NK-92 treated with Interleukin-12 subunit alpha and Interleukin-12 subunit beta, amount 100 ng/mL, for 24 hours (cell line): Measurements from ENCODE around the gene JAKMIP1.

Source experiments
- DNase-seq: peaks from one replicate; lab custom pipeline; 2025; lab: John Stamatoyannopoulos, UW

Gene JAKMIP1

GRCh38 chr4:6201580-6202091, 1.3 kb upstream of the JAKMIP1 start:
- no peak for DNase-seq

DNA sequence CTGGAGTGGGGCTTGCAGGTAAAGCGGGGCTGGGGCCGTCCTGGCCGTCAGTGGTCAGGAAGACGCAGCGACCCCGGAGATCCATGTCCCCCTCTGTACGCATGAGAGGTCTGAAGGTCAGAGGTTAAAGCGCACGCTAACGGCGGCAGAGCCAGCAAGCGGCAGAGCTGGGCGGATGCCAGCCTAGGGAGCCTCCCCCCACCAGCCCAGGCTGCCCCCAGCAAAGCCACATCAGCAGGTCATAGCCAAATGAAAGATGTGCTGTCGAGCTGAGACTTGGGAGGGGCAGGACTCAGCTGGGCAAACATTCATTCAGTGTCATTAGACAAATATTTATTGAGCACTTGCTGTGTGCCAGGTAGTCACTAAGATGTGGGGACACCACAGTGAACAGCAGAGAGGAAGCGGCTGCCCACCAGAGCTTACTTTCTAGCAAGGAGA, 593 bp upstream of the JAKMIP1 start:
- DNase-seq, result peak; percentile 61

GRCh38 chr4:6199422-6199921, 877 bp downstream of the JAKMIP1 start:
- DNase-seq, result peak; percentile 86

- peak; percentile 87 for DNase-seq
These were observed 1.5 kb downstream of the JAKMIP1 start for GRCh38 chr4:6198768-6199421.

DNA sequence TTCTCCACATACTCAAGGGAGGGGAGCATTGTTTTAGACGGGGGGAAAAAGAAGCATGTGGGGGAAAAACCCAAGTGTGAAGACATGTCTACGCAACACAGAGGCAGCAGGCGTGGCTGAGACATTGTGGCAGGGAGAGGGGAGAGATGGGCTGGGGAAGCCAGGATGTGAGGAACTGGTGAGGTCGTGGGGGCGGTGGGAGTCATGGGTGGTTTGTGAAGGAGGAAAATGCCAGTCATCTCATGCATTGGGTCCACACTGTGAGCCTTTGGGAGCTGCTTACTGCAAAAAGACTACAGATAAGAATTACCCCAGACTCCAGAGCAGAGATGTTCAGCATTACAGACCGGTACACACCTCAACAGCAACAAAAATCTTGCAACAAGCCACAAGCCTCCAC, 2.1 kb downstream of the JAKMIP1 start:
- DNase-seq, result peak; percentile 82

DNA sequence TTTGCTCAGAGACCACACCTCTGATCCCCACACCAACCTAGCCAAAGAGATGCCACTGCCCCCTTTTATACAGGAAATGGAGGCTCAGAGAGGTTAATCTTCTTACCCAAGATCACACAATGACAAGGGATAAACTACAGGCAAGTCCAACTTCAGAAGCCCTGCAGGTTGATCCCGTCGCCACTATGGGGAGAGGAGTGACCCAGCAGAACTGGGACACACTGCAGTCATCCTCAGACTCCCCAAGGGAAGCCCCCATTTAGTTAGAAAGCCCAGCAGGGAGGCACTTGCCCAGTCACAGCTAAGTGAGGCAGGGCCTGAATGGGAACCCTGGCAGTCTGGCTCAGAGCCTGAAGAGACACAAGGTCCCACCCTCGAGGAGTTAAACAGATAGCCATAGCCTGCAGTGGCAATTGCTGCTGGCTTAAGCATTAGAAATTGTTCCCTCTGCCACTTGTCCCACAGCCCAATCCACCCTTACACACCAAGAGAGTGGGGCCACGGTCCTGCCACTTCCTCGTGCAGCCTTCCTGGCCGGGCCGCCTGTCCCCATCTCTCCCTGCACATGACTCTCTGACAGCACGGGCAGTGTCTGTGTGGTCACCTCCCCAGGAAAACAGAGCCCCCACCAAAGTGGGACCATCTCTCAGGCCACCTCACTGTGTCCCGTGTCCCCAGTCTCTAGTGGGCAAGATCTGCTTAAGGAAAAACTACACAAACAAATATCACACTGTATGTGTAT, 2.7 kb downstream of the JAKMIP1 start:
- no peak for DNase-seq

DNA sequence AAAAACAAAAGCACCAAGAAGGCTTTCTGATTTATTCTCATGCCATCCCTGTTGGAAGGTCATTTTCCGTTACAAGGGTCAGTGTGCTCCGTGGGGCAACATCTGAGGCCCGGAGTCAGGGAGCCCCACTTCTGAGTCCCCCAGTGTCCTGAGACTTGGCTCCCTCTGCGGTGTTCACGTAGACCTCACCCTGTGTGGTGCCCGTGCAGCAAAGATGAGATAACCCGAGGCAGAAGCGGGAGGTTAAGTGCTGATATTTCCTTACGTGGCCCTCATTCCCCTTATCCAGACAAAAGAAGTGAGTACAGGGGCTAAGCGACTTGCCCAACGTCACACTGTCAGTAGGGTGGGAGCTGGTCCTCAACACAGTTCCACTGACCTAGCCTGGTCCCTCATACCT, 3.5 kb downstream of the JAKMIP1 start:
- no peak for DNase-seq

- no peak for DNase-seq
These were observed 4.0 kb downstream of the JAKMIP1 start for GRCh38 chr4:6196324-6196723.

DNA sequence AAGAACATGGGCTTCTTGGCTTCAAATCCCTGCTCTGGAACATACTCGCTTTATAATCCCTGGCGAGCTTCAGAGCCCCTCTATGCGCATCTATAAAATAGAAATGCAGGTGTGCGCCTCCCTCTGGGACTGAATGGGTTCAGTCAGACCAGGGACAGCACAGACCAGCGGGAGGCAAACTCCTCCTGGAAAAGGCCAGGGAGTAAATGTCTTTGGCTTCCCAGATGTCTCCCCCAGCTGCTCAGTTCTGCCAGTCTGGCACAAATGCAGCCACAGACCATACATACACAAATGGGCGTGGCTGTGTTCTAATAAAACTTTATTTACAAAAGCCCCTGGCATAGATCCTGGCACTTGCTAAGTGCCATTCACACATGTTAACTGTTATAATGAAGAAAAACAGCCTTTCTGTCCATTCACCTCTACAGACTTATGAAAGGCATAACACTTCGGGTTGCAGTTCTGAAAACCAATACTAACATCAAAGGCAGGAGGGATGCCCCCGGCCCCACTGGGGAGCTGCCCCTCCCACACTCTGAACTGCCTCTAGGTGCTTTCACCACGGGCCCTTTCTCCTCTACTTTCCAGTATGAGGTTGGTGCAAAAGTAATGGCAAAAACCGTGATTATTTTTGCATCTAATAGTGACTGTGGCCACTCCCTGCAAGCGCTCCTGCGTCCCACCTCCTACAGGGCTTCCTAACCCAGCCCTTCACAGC, 4.6 kb downstream of the JAKMIP1 start:
- no peak for DNase-seq

DNA sequence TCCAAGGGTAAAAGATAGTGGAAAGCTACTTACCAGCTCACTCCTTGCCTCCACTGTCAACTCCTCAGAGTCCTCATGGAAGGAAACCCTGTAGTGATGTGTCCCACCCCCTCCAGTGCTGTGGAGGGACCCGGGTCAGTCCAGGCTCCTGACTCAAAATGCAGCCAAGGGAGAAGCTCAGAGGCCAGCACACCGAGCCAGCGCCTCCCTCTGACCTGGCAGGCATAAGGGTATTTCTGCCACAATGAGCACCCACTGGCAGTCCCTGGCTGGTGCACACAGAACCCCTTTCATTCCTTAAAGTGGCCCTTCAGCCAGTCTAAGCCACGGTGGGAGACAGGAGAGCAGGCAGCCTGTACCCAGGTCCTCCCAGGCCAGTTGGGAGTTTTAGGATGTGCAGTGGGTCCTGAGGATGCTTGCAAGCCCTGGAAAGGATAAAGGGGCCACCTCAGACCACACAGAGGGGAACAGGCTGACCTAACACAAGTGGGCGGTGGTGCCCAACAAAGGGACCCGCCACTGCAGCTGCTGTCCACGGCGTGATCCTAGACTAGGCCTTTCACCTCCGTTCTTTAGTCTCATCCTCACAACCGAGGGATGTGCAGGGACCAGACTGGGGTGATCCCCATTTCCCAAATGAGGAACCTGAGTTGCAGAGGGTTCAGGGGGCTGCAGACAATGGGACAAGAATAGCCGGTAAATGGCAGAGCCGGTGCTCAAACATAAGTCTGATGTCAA, 5.7 kb downstream of the JAKMIP1 start:
- DNase-seq, result no peak

DNA sequence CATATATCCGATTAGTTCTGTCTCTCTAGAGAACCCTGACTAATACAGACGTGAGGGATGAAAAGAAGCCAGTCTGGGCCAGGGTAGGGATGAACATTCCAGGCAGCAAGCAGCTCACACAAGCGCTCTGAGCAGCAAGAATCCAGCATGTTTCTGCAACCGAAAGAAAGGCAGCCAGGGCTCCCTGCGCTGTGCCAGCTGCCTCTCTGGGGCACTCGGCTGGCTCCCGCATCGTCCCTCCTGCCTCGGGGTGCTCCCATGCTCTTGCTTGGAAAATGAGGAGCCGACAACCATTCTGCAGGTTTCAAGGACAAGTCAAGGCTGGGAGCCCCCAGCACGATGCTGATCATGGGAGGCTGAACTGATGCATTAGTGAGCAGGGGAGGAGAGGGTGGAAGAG, 7.0 kb downstream of the JAKMIP1 start:
- no peak for DNase-seq

- no peak for DNase-seq
These were observed 8.1 kb downstream of the JAKMIP1 start for GRCh38 chr4:6192245-6192644.

- no peak for DNase-seq
These were observed 8.8 kb downstream of the JAKMIP1 start for GRCh38 chr4:6191448-6192130.

DNA sequence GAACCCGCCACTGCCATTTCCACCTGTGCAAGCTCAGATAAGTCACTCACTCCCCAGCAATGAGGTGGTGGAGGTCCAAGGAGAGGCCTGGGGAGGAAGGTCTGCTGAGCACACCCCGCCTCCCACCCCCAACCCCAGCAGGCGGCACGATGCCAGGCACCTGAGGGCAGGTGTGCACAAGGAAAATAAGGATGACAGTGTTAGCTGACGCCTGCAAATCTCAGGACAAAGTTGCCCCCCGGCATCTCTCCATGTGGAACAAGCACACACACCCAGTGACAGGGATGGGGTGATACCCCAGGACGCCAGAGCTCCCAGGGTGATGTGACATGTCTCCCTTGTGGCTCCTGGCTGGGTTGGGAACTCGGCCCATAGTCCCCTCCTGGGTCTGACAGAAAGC, 9.9 kb downstream of the JAKMIP1 start:
- no peak for DNase-seq

DNA sequence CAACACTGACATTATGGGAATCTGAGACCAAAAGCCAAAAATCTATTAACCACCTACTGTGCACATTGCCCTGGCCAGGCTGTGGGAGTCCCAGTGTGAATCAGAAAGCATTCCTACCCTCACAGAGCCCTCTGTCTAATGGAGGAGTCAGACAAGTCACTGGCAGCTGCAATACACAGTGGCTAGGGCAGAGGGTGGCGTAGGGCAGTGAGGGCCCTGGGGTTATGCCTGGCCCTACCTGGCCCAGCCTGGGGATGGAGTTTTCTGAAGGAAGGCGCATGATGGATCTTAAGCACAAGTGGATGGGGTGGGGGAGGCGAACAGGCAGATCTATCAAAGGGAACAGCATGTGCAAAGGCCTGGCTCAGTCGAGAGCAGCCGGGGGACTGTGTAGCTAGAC, 10.8 kb downstream of the JAKMIP1 start:
- no peak for DNase-seq

- DNase-seq, result no peak
These were observed 11.6 kb downstream of the JAKMIP1 start for GRCh38 chr4:6188687-6189305.

DNA sequence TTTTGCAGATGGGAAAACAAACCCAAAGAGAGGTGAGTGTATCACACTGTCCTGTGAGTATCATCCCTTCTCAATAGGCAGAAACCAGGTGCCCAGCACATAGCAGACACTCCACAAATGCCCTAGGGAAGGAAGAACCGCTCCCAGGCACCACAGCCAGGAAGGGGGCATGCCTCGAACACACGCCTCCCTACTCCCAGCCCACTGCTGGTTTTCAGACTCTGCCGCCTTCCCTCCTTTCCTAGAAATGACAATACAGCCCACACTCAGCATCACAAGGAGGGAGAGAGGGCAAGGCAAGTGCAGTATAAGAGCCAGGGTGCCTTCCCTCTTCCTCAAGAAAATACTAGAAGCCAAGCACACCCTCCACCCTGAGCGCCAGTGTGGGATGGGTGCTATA, 16.2 kb downstream of the JAKMIP1 start:
- no peak for DNase-seq

DNA sequence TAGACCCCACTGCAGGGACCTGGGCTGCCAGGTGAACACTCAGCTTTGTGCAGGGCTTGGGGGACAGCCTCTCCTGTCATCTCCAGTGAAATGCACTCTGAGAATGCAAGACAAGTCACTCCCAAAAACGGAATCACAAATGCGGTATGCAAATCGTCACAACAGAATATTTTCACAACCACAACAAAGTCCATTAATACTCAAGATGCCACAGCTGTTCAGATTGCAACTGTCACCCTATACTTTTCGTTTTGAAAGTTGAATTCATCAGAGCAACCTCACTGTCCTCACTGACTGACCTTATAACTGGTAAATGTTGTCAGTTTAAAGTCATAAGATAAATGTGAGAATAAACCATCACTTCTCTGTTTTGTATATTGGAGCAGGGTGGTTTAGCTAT, 16.6 kb downstream of the JAKMIP1 start:
- DNase-seq, result no peak

DNA sequence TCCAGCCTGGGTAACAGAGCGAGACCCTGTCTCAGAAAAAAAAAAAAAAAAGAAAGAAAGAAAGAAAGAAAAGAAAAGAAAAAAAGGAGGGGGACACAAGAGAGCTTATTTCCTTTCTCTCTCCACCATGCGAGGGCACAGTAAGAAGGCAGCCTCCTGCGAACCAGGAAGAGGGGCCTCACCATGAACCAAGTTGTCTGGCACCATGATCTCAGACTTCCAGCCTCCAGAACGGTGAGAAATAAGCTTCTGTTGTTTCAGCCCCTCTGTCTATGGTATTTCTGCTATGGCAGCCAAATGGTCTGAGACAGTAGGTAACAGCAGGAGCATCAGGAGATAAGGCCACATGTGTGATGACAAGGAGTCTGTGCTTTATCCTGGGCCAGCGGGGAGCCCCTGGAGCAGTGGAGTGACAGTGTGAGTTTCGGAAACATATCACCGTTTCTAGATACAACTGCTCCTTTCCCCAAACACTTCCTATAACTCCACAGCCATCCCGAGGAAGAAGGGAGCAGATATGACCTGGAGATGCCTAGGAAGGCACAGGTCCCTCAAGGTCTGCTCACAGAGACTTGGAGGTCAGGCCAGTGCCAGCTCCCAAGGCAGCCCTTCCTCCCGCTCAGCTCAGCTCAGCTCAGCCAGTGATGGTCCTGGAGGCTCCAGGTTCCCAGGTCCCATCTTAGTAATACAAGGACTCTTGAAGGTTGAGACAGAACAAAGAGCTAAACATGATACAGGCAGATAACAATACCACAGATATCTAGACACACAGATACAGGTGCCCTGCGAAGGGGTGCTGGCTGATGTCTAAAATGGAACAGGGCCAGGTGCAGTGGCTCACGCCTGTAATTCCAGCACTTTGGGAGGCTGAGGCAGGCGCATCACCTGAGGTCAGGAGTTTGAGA, 17.7 kb downstream of the JAKMIP1 start:
- DNase-seq, result no peak
